GM23338 (cell line): ENCODE data around the gene ZNRF1. TPM values are rescaled to one million over a fixed set of nuclear protein-coding genes. Genes with fewer than 3 reads are reported as not detected.

Source experiments
- ATAC-seq: fragments of 200-7000 bp; cut with Tn5 transposase; 3 replicates; pipeline ENCODE4 v1.9.1; 2020
- DNase-seq: peaks from one replicate; pipeline ENCODE4 v3.0.0-alpha.2; 2015; ENCODE audit warnings: low spot score
- H2AFZ ChIP-seq: fragments of 200-600 bp; sonication (generic); 2 replicates; pipeline ENCODE4 v1.8.0; 2016; ENCODE audit warnings: antibody characterized with exemption, mild to moderate bottlenecking, moderate library complexity
- H3F3A ChIP-seq: fragments of 200-600 bp; sonication (generic); replicated peaks from 2 replicates; pipeline ENCODE4 v1.8.0; 2017; ENCODE audit warnings: antibody characterized with exemption, mixed run types, low read depth
- H3K27ac ChIP-seq: fragments of 200-600 bp; sonication (generic); 2 replicates; pipeline ENCODE4 v1.6.1; 2016; ENCODE audit warnings: low read depth
- H3K27me3 ChIP-seq: fragments of 200-600 bp; sonication (generic); 2 replicates; pipeline ENCODE4 v1.8.0; 2016; ENCODE audit warnings: mild to moderate bottlenecking, mixed run types, moderate library complexity; ENCODE audit not compliant: insufficient read depth
- H3K36me3 ChIP-seq: fragments of 200-600 bp; sonication (generic); 2 replicates; pipeline ENCODE4 v1.8.0; 2016; ENCODE audit warnings: mild to moderate bottlenecking; ENCODE audit not compliant: insufficient read depth
- H3K4me1 ChIP-seq: fragments of 200-600 bp; sonication (generic); 2 replicates; pipeline ENCODE4 v1.8.0; 2016; ENCODE audit warnings: mild to moderate bottlenecking, moderate library complexity; ENCODE audit not compliant: insufficient read depth
- H3K4me2 ChIP-seq: fragments of 200-600 bp; sonication (generic); 2 replicates; pipeline ENCODE4 v1.7.1; 2017; ENCODE audit warnings: mixed run types
- H3K4me3 ChIP-seq: fragments of 200-600 bp; sonication (generic); 2 replicates; pipeline ENCODE4 v1.6.1; 2016; ENCODE audit warnings: mixed run types
- H3K79me2 ChIP-seq: fragments of 200-600 bp; sonication (generic); replicated peaks from 2 replicates; pipeline ENCODE4 v1.8.0; 2017; ENCODE audit warnings: mild to moderate bottlenecking; ENCODE audit not compliant: insufficient read depth
- H3K9me2 ChIP-seq: fragments of 200-600 bp; sonication (generic); 2 replicates; pipeline ENCODE4 v1.8.0; 2017; ENCODE audit not compliant: insufficient read depth
- H4K20me1 ChIP-seq: fragments of 200-600 bp; sonication (generic); replicated peaks from 2 replicates; pipeline ENCODE4 v1.8.0; 2017; ENCODE audit warnings: mild to moderate bottlenecking; ENCODE audit not compliant: insufficient read depth
- H3K27ac Mint-ChIP-seq: 2 replicates; pipeline ENCODE4 v1.8.0; 2020; ENCODE audit warnings: inconsistent platforms, mild to moderate bottlenecking, moderate library complexity, mixed read lengths
- H3K27me3 Mint-ChIP-seq: 3 replicates; pipeline ENCODE4 v1.8.0; 2022; ENCODE audit warnings: low read depth, mild to moderate bottlenecking, moderate library complexity, mixed read lengths, inconsistent platforms; ENCODE audit not compliant: insufficient read depth, poor library complexity
- H3K36me3 Mint-ChIP-seq: 3 replicates; pipeline ENCODE4 v1.8.0; 2021; ENCODE audit warnings: low read depth, mild to moderate bottlenecking, inconsistent platforms, moderate library complexity, mixed read lengths
- H3K4me1 Mint-ChIP-seq: 3 replicates; pipeline ENCODE4 v1.8.0; 2020; ENCODE audit warnings: mild to moderate bottlenecking, inconsistent platforms, mixed read lengths
- H3K4me3 Mint-ChIP-seq: 3 replicates; pipeline ENCODE4 v1.8.0; 2021; ENCODE audit warnings: moderate library complexity, mild to moderate bottlenecking, inconsistent platforms, mixed read lengths
- H3K9me3 Mint-ChIP-seq: 3 replicates; pipeline ENCODE4 v1.8.0; 2020; ENCODE audit warnings: moderate library complexity, mild to moderate bottlenecking, inconsistent platforms, mixed read lengths
- CREB1 ChIP-seq: fragments of 250-450 bp; sonication (Bioruptor Pico); IDR thresholded peaks from 2 replicates; pipeline ENCODE4 v1.5.0; 2020; ENCODE audit warnings: low read depth, mild to moderate bottlenecking, moderate library complexity
- CTCF ChIP-seq, 2 experiments: fragments of 200-600 bp in 1 of 2; sonication (generic) in 1 of 2; conservative IDR thresholded peaks; 2 replicates each; pipeline versions ENCODE4 v1.5.1 to v1.6.1; 2016 to 2017; ENCODE audit warnings: antibody characterized with exemption in 2 of 2, low read depth in 2 of 2, mild to moderate bottlenecking in 2 of 2, moderate library complexity in 1 of 2
- ETS1 ChIP-seq: IDR thresholded peaks from 2 replicates; pipeline ENCODE4 v1.6.1; 2016; ENCODE audit warnings: antibody characterized with exemption
- EZH2 ChIP-seq: fragments of 200-600 bp; sonication (generic); IDR thresholded peaks from one replicate; pipeline ENCODE4 v1.8.0; 2017; ENCODE audit warnings: antibody characterized with exemption, mild to moderate bottlenecking, low read depth; ENCODE audit not compliant: unreplicated experiment
- EZH2phosphoT487 ChIP-seq: fragments of 200-600 bp; sonication (generic); IDR thresholded peaks from one replicate; pipeline ENCODE4 v1.8.1; 2018; ENCODE audit warnings: antibody characterized with exemption; ENCODE audit not compliant: unreplicated experiment
- JUNB ChIP-seq: IDR thresholded peaks from one replicate; pipeline ENCODE4 v1.6.1; 2016; ENCODE audit warnings: antibody characterized with exemption; ENCODE audit not compliant: unreplicated experiment
- NANOG ChIP-seq: IDR thresholded peaks from 2 replicates; pipeline ENCODE4 v1.6.1; 2016; ENCODE audit warnings: antibody characterized with exemption, borderline replicate concordance
- POLR2AphosphoS5 ChIP-seq: IDR thresholded peaks from 2 replicates; pipeline ENCODE4 v1.6.1; 2016; ENCODE audit warnings: antibody characterized with exemption, low read depth
- REST ChIP-seq: IDR thresholded peaks from one replicate; pipeline ENCODE4 v1.6.1; 2018; ENCODE audit warnings: antibody characterized with exemption; ENCODE audit not compliant: unreplicated experiment
- STAT1 ChIP-seq: IDR thresholded peaks from one replicate; pipeline ENCODE4 v1.6.1; 2016; ENCODE audit warnings: antibody characterized with exemption; ENCODE audit not compliant: unreplicated experiment
- ZNF114 ChIP-seq: fragments of 250-450 bp; sonication (Bioruptor Pico); IDR thresholded peaks from 2 replicates; pipeline ENCODE4 v1.5.0; 2020; ENCODE audit warnings: mild to moderate bottlenecking, moderate library complexity
- ZNF331 ChIP-seq: fragments of 250-450 bp; sonication (Bioruptor Pico); IDR thresholded peaks from 2 replicates; pipeline ENCODE4 v1.5.0; 2020; ENCODE audit warnings: low read depth, mild to moderate bottlenecking, moderate library complexity
- ZNF462 ChIP-seq: fragments of 250-450 bp; sonication (Bioruptor Pico); IDR thresholded peaks from 2 replicates; pipeline ENCODE4 v1.5.0; 2020; ENCODE audit warnings: mild to moderate bottlenecking, moderate library complexity
- polyA plus RNA-seq: library from polyadenylated mRNA; unstranded; fragments of >200 nt; fragmentation: Nextera tagmentation; extraction: Ambion mirVana; gene quantifications from 2 replicates; pipeline ENCODE4 v1.2.1, GENCODE V29; 2016
- total RNA-seq: library from RNA; depleted of rRNA; stranded (reverse); fragments of >200 nt; shearing (Covaris generic); gene quantifications from 2 replicates; pipeline ENCODE4 v1.2.3, GENCODE V29; 2014

The ZNRF1 gene
- total and polyA plus RNA-seq, 2 experiments from 2014 or later, result 22.4 to 42.1 TPM

GRCh38 chr16:74990832-74991231 is 8.0 kb upstream of the ZNRF1 start:
- Histone ChIP-seq H3F3A (no peaks in the 10 kb centered on the region), H4K20me1 (no peaks in the 10 kb centered on the region), H3K4me3 (no peak overlapping the region), H3K36me3 (no peaks in the 10 kb centered on the region), H3K27me3 (no peaks in the 10 kb centered on the region), H2AFZ (peak overlapping the region; percentile 78; the same call in 1 of the 2 replicates), H3K4me2 (no peak overlapping the region), H3K79me2 (no peaks in the 10 kb centered on the region), H3K9me2 (no peaks in the 10 kb centered on the region), H3K27ac (no peak overlapping the region), H3K4me1 (peaks cover 8% of the 10 kb centered on the region)
- ATAC-seq, result no peak
- Mint-ChIP-seq H3K36me3 (no peaks in the 10 kb centered on the region), H3K27ac (0 out of 2 replicates have a peak overlapping the region, but pooled peaks have one; percentile 23), H3K9me3 (no peaks in the 10 kb centered on the region), H3K4me1 (peaks cover 16% of the 10 kb centered on the region), H3K4me3 (no peak overlapping the region), H3K27me3 (peaks cover 7% of the 10 kb centered on the region)
- TF ChIP-seq POLR2AphosphoS5 (no peak), STAT1 (no peak), EZH2phosphoT487 (no peak), ZNF114 (CRISPR knock-in tag) (no peak), CREB1 (CRISPR knock-in tag) (no peak), CTCF (conservative IDR thresholded peaks at IDR 0.05; ENCODE audit: low read depth in 2 of 2) (no peak), ZNF462 (CRISPR knock-in tag) (no peak), ZNF331 (CRISPR knock-in tag) (no peak), EZH2 (no peak), REST (no peak), JUNB (no peak), NANOG (no peak), ETS1 (no peak)
- no peak for DNase-seq
